ENCODE results near the gene KCNH4. TPM values are rescaled to one million over a fixed set of nuclear protein-coding genes. Genes with fewer than 3 reads are reported as not detected.
"Not testable (repeated sequence)": the region's sequence is repeated elsewhere in the genome, so short reads cannot be mapped to it uniquely, and the experiment has no call there.

KCNH4 gene
- total RNA-seq, 3 donors from 2014 or later = 0.06 to 0.10 TPM; not detected in 1

- peak; percentile 35 for TF ChIP-seq CTCF (IDR thresholded peaks at IDR 0.05)
- Histone ChIP-seq H3K4me1 (ENCODE audit: low read depth) (no peaks in the 10 kb centered on the region), H3K36me3 (ENCODE audit: low read depth) (no peaks in the 10 kb centered on the region), H3K9me3 (no peaks in the 10 kb centered on the region), H3K4me3 (no peak overlapping the region)
- DNase-seq (peak in 1 of 3 donors; percentile 34), ATAC-seq (peak; percentile 85)
- intact Hi-C loops (cut with DNase I, micrococcal nuclease) = no loop called here
Measured at GRCh38 chr17:42221886-42222745, 41.2 kb upstream of the KCNH4 start.

GRCh38 chr17:42219280-42219679 is 38.3 kb upstream of the KCNH4 start:
- intact Hi-C loops (cut with DNase I, micrococcal nuclease); H3K4me1 ChIP-seq (ENCODE audit: low read depth); ATAC-seq; H3K9me3 ChIP-seq; DNase-seq; H3K4me3 ChIP-seq; H3K36me3 ChIP-seq (ENCODE audit: low read depth): not testable (repeated sequence)

- no peak overlapping the region for H3K4me3 ChIP-seq
- intact Hi-C loops (cut with DNase I, micrococcal nuclease) = no loop called here
- no peaks in the 10 kb centered on the region for H3K4me1 ChIP-seq (ENCODE audit: low read depth)
- ATAC-seq = no peak
- H3K9me3 ChIP-seq = no peaks in the 10 kb centered on the region
- no peak for TF ChIP-seq CTCF (IDR thresholded peaks at IDR 0.05)
- DNase-seq = no peak
- no peaks in the 10 kb centered on the region for H3K36me3 ChIP-seq (ENCODE audit: low read depth)
Measured at GRCh38 chr17:42214156-42214555, 33.2 kb upstream of the KCNH4 start.

- intact Hi-C loops (cut with DNase I, micrococcal nuclease) = no loop called here
- no peak overlapping the region for H3K4me3 ChIP-seq
- DNase-seq (no peak), ATAC-seq (no peak)
- TF ChIP-seq CTCF (IDR thresholded peaks at IDR 0.05) = no peak
- H3K9me3 ChIP-seq = no peaks in the 10 kb centered on the region
- H3K36me3 ChIP-seq (ENCODE audit: low read depth) = no peaks in the 10 kb centered on the region
- H3K4me1 ChIP-seq (ENCODE audit: low read depth) = no peaks in the 10 kb centered on the region
Measured at GRCh38 chr17:42212382-42212781, 31.4 kb upstream of the KCNH4 start.

- H3K4me3 ChIP-seq; H3K4me1 ChIP-seq (ENCODE audit: low read depth); H3K9me3 ChIP-seq; H3K36me3 ChIP-seq (ENCODE audit: low read depth); intact Hi-C loops (cut with DNase I, micrococcal nuclease): not testable (repeated sequence)
- DNase-seq (peak in 2 of 3 donors; percentile 37 to 45), ATAC-seq (peak; percentile 48)
Measured at GRCh38 chr17:42211921-42212341, 31.0 kb upstream of the KCNH4 start.

GRCh38 chr17:42210046-42210445 is 29.1 kb upstream of the KCNH4 start:
- no peaks in the 10 kb centered on the region for H3K9me3 ChIP-seq
- no peak for TF ChIP-seq CTCF (IDR thresholded peaks at IDR 0.05)
- ATAC-seq = no peak
- no peak for DNase-seq
- intact Hi-C loops (cut with DNase I, micrococcal nuclease) = no loop called here
- H3K4me1 ChIP-seq (ENCODE audit: low read depth) = no peaks in the 10 kb centered on the region
- no peaks in the 10 kb centered on the region for H3K36me3 ChIP-seq (ENCODE audit: low read depth)
- H3K4me3 ChIP-seq = no peak overlapping the region

GRCh38 chr17:42206153-42206612 is 25.2 kb upstream of the KCNH4 start:
- intact Hi-C loops (cut with DNase I, micrococcal nuclease); H3K4me3 ChIP-seq: not testable (repeated sequence)
- peak; percentile 38 for ATAC-seq

More at GRCh38 chr17:42206153-42206612, 25.2 kb upstream of the KCNH4 start:
- not testable (repeated sequence) for DNase-seq; H3K36me3 ChIP-seq (ENCODE audit: low read depth); H3K9me3 ChIP-seq; H3K4me1 ChIP-seq (ENCODE audit: low read depth)

All from mucosa of descending colon (tissue), 3 donors.